Measurements from ENCODE around the gene COPZ1. TPM values are rescaled to one million over a fixed set of nuclear protein-coding genes. Genes with fewer than 3 reads are reported as not detected.
A peak's percentile ranks its signal among the peaks of the same experiment; 100 is the strongest.

The COPZ1 gene
- total RNA-seq, 2 experiments from 2014 or later, result 126 to 130 TPM

DNA sequence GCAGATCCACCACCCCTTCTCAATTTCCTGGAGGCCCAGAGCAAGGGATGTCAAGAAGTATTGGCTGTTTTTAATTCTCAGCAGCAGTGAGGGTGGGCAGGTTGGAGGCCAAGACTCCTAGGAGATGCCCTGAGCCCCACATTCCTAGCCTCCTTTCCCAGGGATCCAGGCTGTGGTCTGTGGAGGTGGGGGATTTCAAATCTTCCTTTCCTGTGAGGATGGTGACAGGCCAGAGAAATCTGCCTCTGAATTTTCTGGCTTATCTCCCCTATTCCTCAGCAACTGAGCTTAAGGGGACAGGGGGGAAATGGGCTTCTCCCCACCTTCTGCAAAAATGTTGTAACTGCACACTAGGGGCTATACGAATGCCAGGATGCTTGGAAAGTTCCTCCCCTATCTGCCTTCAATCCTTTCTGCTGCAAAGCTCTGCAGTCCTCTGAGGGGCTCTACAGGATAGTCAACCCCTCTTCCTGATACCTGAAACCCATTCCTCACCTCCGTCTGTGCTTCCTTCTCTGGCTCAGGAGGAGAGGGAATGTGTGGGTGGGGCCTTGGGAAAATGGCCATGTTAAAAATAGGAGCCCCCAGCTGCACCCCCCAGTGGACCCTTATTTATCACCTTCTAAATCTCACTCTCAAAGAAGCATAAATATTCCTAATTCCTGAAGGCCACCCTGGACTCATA lies 32.7 kb downstream of the COPZ1 start:
- Mint-ChIP-seq H3K4me1 (peaks cover 11% of the 10 kb centered on the region), H3K9me3 (no peaks in the 10 kb centered on the region), H3K27ac (no peak overlapping the region), H3K4me3 (no peak overlapping the region), H3K27me3 (no peaks in the 10 kb centered on the region), H3K36me3 (ENCODE audit: low read depth) (no peaks in the 10 kb centered on the region)
- no peak for DNase-seq
- ChIA-PET POLR2A (interaction anchor here (0.6 to 4.7 kb wide), 12 partner anchors 10 to 77 kb away, joined by 3 to 63 read pairs (median 7); partner anchors contain the start of genes CBX5, HNRNPA1 and NFE2), CTCF (interaction anchor here (1.1 to 5.3 kb wide), 11 partner anchors 11 to 142 kb away, joined by 3 to 40 read pairs (median 13); partner anchors contain the start of genes CBX5, COPZ1 and HNRNPA1)

DNA sequence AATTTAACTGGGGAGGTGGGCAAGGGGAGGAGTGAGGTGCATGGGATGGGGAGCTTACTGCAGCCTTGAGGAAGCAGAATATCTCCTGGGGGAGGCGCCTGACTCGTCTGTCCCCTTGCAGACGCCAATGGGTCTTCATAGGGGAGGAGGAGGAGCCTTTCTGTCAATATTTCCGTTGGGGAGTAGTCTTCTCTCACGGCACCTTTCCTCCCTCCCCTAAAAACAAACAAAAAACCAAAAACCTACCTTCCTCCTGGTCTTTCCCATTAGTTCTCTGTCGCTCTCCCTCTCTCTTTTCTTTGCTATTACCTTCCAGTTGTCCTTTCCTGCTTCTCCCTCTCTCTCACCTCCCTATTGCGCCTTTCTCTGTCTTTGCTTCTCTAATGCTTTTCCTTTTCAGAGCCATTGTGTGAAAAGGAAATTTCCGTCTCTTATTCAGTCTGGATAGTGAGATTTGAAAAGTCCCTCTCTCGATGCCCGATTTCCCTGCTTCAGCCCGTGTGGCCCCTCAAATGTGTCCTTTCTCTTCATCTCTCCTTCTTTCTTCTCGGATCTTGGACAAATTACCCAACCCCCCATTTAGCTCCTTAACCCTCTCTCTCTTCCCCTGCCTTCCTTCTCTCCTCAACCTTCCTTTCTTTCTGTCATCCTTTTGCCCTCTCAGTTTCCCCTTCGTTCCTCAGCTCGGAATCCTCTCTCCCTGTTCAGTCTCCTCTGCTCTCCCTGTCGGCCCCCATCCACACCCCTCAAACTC lies 33.4 kb downstream of the COPZ1 start:
- no peak overlapping the region for H3K4me3 Mint-ChIP-seq
- no peaks in the 10 kb centered on the region for H3K27me3 Mint-ChIP-seq
- H3K4me1 Mint-ChIP-seq, result peaks cover 14% of the 10 kb centered on the region
- no peak overlapping the region for H3K27ac Mint-ChIP-seq
- ChIA-PET POLR2A (interaction anchor here (0.6 to 4.7 kb wide), 24 partner anchors 10 to 170 kb away, joined by 3 to 63 read pairs (median 6); partner anchors contain the start of genes CBX5, COPZ1, HNRNPA1 and NCKAP1L), CTCF (interaction anchor here (0.6 to 5.7 kb wide), 21 partner anchors 10 to 145 kb away, joined by 3 to 64 read pairs (median 6); partner anchors contain the start of genes CBX5, COPZ1 and HNRNPA1)
- no peaks in the 10 kb centered on the region for H3K36me3 Mint-ChIP-seq (ENCODE audit: low read depth)
- peak; percentile 65 for DNase-seq
- no peaks in the 10 kb centered on the region for H3K9me3 Mint-ChIP-seq

DNA sequence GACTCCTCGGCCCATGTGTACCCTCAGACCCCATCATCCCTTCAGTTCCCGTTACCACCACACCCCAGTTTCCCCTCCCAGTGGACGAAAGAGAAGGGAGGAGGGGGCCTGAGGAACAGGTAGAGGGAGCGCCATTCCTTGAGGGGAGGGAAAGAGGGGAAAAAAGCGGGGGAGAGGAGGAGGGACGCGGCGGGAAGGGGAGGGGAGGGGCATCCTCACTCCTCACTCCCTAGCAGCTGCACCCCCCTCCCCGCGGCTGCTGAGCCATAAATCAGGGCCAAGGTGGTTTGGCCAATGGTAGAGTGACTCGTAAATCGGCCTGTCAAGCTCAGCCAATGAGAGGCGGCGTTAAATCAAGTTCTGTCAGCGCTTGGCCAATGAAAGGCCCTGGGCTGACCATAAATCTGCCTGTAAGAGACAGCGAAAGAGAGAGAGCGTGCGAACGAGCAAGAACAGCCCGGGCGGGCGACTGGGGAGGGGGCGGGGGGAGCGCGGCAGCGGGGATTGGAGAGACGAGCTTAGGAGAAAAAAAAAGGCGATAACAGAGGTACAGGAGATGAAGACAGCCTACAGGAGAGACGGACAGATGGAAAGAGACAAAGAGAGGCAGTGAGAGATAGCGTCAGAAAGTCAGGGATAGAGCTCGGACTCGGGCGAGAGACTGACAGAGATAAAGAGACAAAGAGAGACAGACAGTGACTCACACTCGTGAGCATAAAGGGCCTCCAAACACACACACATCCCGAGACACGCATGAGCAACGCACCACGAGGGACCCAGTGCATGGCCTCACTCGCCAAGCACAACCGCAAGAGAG lies 34.2 kb downstream of the COPZ1 start:
- POLR2A ChIA-PET, result interaction anchor here (0.7 to 4.7 kb wide), 24 partner anchors 9 to 170 kb away, joined by 3 to 63 read pairs (median 6); partner anchors contain the start of genes CBX5, COPZ1, HNRNPA1 and NCKAP1L

DNA sequence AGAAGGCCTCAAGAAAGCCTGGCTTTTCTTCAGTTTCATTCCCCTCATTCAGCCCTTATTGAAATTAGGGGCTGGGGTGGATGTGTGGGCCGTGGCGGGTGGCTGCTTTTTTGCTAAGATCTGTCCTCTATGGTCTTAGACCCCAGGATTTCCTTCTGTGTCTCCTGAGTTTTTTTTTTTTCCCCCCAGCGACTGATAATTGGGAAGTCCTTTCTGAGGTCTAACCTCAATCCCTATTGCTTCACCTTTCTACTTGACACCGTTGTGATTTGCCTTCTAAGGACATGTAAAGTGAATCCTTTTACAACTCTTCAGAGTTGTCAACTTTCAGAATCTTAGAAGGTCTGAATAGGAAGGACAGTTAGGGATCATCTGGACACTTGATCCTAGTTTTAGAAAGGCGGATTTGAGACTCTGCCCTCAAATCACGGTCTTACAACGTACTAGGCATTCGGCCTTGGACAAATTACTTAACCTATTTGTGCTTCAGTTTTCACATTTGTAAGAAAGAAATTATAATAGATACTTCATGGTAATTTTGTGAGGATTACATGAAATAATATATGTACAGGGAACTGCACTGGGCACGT lies 34.9 kb downstream of the COPZ1 start:
- POLR2A ChIA-PET, result interaction anchor here (1.1 to 4.7 kb wide), 17 partner anchors 8 to 138 kb away, joined by 3 to 63 read pairs (median 7); partner anchors contain the start of genes CBX5, COPZ1, HNRNPA1 and NCKAP1L
- Mint-ChIP-seq H3K27ac (no peak overlapping the region), H3K4me1 (peaks cover 29% of the 10 kb centered on the region), H3K36me3 (ENCODE audit: low read depth) (no peaks in the 10 kb centered on the region), H3K27me3 (no peaks in the 10 kb centered on the region), H3K4me3 (no peak overlapping the region), H3K9me3 (no peaks in the 10 kb centered on the region)
- CTCF ChIA-PET, result interaction anchor here (0.6 to 5.7 kb wide), 20 partner anchors 9 to 144 kb away, joined by 3 to 64 read pairs (median 6); partner anchors contain the start of genes CBX5, COPZ1 and HNRNPA1
- DNase-seq, result no peak

More for the DNA sequence above, 34.2 kb downstream of the COPZ1 start:
- Mint-ChIP-seq H3K4me1 (peaks cover 22% of the 10 kb centered on the region), H3K27me3 (no peaks in the 10 kb centered on the region), H3K4me3 (no peak overlapping the region), H3K9me3 (no peaks in the 10 kb centered on the region), H3K27ac (no peak overlapping the region), H3K36me3 (ENCODE audit: low read depth) (no peaks in the 10 kb centered on the region)
- DNase-seq, result peak; percentile 97
- CTCF ChIA-PET, result interaction anchor here (0.6 to 5.7 kb wide), 20 partner anchors 9 to 146 kb away, joined by 3 to 64 read pairs (median 6); partner anchors contain the start of genes CBX5, COPZ1 and HNRNPA1

DNA sequence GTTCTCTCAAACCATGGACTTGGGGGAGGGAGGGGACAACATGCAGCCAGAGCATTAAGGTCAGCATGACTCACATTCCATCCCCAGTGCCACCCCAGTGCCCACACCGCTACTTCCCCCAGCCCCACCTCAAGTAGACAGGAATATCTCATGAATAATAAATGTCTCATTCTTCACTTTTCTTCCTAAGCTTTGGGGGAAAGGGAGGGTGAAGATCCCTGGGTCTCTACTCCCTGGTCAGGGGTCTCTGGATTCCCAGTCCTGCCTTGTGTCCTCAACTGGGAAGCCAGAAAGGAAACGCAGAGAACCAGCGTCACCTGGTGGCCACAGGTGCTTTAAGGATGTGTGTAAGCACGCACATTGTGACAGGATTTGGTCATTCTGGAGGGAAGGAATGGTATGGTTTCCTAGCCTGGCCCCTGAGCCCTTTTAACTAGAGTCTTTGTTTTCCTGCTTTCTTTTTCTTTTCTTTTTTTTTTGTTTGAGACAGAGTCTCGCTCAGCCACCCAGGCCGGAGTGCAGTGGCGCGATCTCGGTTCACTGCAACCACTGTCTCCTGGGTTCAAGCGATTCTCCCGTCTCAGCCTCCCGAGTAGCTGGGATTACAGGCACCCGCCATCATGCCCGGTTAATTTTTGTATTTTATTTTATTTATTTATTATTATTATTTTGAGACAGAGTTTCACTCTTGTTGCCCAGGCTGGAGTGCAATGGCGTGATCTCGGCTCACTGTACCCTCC lies 36.0 kb downstream of the COPZ1 start:
- no peaks in the 10 kb centered on the region for H3K36me3 Mint-ChIP-seq (ENCODE audit: low read depth)
- H3K27ac Mint-ChIP-seq, result no peak overlapping the region
- peak; percentile 66 for DNase-seq
- ChIA-PET CTCF (interaction anchor here (0.6 to 5.7 kb wide), 10 partner anchors 9 to 146 kb away, joined by 3 to 64 read pairs (median 4); partner anchors contain the start of gene COPZ1), POLR2A (interaction anchor here (1.2 to 4.6 kb wide), 4 partner anchors 8 to 81 kb away, joined by 4 to 37 read pairs (median 10); partner anchors contain the start of genes CBX5 and HNRNPA1)
- no peak overlapping the region for H3K4me3 Mint-ChIP-seq
- peaks cover 32% of the 10 kb centered on the region for H3K4me1 Mint-ChIP-seq
- no peaks in the 10 kb centered on the region for H3K27me3 Mint-ChIP-seq
- H3K9me3 Mint-ChIP-seq, result no peaks in the 10 kb centered on the region

DNA sequence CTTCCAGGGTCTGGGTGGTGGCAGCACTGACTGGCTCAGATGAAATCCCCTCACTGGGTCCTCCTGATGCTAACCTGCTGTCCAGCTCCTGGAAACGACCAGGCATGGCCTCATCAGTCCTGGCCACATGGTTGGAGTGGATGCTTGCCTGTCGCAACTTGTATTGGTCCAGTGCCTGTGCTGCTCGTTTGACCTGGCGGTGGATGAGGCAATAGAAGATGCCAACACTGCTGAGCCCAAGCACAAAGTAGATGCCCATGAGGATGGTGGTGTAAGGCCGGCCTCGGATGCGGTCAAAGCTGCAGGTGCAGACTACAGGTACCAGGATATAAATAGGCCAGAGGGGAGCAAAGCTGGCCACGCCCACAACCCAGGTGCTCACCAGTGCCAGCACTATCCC lies 38.1 kb downstream of the COPZ1 start:
- peaks cover 38% of the 10 kb centered on the region for H3K4me1 Mint-ChIP-seq
- ChIA-PET CTCF (interaction anchor here (1.1 to 5.7 kb wide), 3 partner anchors 27 to 111 kb away, joined by 3 to 64 read pairs (median 10); no protein-coding TSS in a partner anchor), POLR2A (interaction anchor here (1.2 to 3.2 kb wide), 2 partner anchors 76 to 83 kb away, joined by 4 to 15 read pairs; partner anchors contain the start of genes CBX5 and HNRNPA1)
- H3K9me3 Mint-ChIP-seq, result no peaks in the 10 kb centered on the region
- DNase-seq, result no peak
- H3K27ac Mint-ChIP-seq, result no peak overlapping the region
- peaks cover 11% of the 10 kb centered on the region for H3K27me3 Mint-ChIP-seq
- H3K4me3 Mint-ChIP-seq, result no peak overlapping the region
- H3K36me3 Mint-ChIP-seq (ENCODE audit: low read depth), result no peaks in the 10 kb centered on the region

DNA sequence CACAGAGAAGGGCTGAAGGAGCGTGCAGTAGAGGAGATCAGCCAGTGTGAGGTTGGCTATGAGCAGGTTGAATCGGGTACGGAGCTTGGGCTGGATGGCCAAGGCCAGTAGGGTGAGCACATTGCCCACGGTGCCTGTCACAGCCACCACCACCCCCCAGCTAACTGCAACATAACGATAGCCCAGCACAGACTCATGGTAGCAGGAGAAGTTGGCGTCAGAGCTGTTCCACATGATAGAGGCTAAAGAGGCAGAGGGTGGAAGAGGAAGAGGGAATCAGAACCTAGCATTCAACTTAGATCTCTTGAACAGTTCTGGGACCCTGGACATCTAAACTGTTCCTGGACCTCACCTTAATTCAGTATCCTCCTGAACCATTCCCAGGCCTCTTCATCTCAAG lies 38.7 kb downstream of the COPZ1 start:
- Mint-ChIP-seq H3K4me1 (peaks cover 43% of the 10 kb centered on the region), H3K4me3 (peak overlapping the region; percentile 11), H3K9me3 (no peaks in the 10 kb centered on the region), H3K27me3 (peaks cover 15% of the 10 kb centered on the region), H3K27ac (no peak overlapping the region), H3K36me3 (ENCODE audit: low read depth) (no peaks in the 10 kb centered on the region)
- POLR2A ChIA-PET, result interaction anchor here (1.2 to 3.2 kb wide), 2 partner anchors 77 to 84 kb away, joined by 4 to 15 read pairs; partner anchors contain the start of genes CBX5 and HNRNPA1
- no peak for DNase-seq
- CTCF ChIA-PET, result interaction anchor here (0.7 to 5.7 kb wide), 4 partner anchors 28 to 112 kb away, joined by 3 to 64 read pairs (median 6); partner anchors contain the start of gene COPZ1

DNA sequence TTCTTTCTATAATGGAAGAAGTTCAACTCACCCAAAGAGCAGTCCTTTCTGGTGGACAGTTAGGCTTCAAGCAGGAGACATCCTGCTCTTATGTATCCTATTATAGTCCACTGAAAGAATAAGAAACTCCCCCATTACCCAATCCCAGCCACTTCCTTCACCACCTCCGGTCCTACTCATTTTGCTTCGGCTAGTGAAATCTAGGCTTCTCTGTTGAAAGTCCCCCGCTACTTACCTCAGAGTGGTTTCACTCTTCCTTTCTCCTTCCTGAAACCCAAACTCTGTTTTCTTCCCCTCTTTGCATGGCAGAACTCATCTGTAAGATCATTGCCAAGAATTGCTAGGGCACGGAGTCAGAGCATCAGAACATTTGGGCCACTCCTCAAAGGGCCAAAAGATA lies 39.5 kb downstream of the COPZ1 start, which contains the start of gene GPR84:
Gene GPR84, minus strand, starts transcription at position 74 of the 400 bp plus-strand sequence. CDS start 635 bp downstream, outside the sequence.
- H3K9me3 Mint-ChIP-seq, result no peaks in the 10 kb centered on the region
- peak within 1 kb of the TSS; percentile 11 for H3K4me3 Mint-ChIP-seq
- H3K4me1 Mint-ChIP-seq, result peaks cover 51% of the 10 kb centered on the region
- peaks cover 16% of the 10 kb centered on the region for H3K27me3 Mint-ChIP-seq
- peak; percentile 58 for DNase-seq
- no peaks in the 10 kb centered on the region for H3K36me3 Mint-ChIP-seq (ENCODE audit: low read depth)
- ChIA-PET POLR2A (no interaction called here), CTCF (no interaction called here)
- peak within 1 kb of the TSS; percentile 27 for H3K27ac Mint-ChIP-seq

DNA sequence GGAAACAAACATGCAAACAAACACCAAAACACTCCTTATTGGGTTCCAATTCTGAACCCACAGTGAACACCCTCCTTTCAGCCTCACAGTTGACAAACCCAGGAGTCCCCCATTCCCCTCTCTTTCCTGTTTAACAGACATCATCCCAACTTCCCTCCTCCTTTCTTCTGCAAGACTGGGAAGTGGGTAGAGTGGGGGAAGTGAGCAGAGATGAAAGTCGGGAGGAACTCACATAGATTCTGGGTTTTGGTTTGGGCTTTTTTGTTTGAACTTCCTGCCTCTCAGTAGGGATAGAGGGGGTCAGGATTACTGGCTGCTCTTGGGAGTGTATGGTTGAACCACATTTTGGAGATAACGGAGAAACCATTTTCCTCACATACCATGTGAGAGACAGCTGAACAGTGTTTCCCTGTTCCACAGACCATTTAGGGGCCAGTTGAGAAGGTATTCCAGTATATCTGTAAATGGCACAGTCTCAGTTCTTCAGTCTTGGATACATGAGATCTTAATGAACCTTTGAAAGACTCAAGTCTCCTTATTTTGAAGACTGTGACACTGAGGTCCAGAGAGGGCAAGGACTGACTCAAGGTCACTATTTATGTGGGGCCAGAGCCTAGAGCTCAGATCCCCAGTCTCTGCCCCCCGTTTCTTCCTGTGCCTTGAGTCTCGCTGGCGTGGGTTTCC lies 43.2 kb downstream of the COPZ1 start:
- Mint-ChIP-seq H3K27me3 (peaks cover 16% of the 10 kb centered on the region), H3K4me3 (no peak overlapping the region), H3K4me1 (peaks cover 54% of the 10 kb centered on the region), H3K27ac (no peak overlapping the region), H3K36me3 (ENCODE audit: low read depth) (no peaks in the 10 kb centered on the region), H3K9me3 (no peaks in the 10 kb centered on the region)
- no peak for DNase-seq
- ChIA-PET POLR2A (interaction anchor here (0.9 to 2.3 kb wide), 6 partner anchors 10 to 143 kb away, joined by 3 to 16 read pairs (median 3); partner anchors contain the start of gene HNRNPA1), CTCF (interaction anchor here (0.6 to 2.8 kb wide), 40 partner anchors 10 to 174 kb away, joined by 3 to 43 read pairs (median 4); partner anchors contain the start of genes CBX5, COPZ1, HNRNPA1 and NFE2)
